Measurements from ENCODE around the gene CREBRF.

GRCh38 chr5:173016598-173017046 lies 39.5 kb upstream of the CREBRF start:
- no peak for TF ChIP-seq POLR2A (IDR thresholded peaks at IDR 0.05)
- TF ChIP-seq CTCF (IDR thresholded peaks at IDR 0.05) = no peak
